ENCODE results near the gene ASAP3.
A peak's percentile ranks its signal among the peaks of the same experiment; 100 is the strongest.

The ASAP3 gene

DNA sequence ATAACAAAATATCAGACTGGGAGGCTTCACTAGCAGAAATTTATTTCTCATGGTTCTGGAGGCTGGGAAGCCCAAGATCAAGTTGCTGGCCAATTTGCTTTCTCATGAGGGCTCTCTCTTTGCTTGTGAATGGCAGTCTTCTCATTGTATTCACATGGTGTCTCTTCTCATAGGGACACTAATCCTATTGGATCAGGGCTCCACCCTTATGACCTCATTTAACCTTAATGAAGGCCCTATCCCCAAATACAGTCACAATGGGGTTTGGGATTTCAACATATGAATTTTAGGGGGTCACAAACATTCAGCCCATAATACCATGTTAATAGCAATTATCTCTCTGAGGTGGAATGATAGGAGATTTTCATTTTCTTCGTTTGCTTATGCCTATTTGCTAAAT, 84.8 kb downstream of the ASAP3 start:
- DNase-seq (ENCODE audit: extremely low read depth, low read depth) = no peak
- no peak overlapping the region for H3K4me3 ChIP-seq (replicated peaks; ENCODE audit: low read depth, low read length)
- TF ChIP-seq, protein P1, sequence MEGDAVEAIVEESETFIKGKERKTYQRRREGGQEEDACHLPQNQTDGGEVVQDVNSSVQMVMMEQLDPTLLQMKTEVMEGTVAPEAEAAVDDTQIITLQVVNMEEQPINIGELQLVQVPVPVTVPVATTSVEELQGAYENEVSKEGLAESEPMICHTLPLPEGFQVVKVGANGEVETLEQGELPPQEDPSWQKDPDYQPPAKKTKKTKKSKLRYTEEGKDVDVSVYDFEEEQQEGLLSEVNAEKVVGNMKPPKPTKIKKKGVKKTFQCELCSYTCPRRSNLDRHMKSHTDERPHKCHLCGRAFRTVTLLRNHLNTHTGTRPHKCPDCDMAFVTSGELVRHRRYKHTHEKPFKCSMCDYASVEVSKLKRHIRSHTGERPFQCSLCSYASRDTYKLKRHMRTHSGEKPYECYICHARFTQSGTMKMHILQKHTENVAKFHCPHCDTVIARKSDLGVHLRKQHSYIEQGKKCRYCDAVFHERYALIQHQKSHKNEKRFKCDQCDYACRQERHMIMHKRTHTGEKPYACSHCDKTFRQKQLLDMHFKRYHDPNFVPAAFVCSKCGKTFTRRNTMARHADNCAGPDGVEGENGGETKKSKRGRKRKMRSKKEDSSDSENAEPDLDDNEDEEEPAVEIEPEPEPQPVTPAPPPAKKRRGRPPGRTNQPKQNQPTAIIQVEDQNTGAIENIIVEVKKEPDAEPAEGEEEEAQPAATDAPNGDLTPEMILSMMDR (IDR thresholded peaks at IDR 0.05; ENCODE audit: low read depth, low read length, missing control alignments) = no peak

DNA sequence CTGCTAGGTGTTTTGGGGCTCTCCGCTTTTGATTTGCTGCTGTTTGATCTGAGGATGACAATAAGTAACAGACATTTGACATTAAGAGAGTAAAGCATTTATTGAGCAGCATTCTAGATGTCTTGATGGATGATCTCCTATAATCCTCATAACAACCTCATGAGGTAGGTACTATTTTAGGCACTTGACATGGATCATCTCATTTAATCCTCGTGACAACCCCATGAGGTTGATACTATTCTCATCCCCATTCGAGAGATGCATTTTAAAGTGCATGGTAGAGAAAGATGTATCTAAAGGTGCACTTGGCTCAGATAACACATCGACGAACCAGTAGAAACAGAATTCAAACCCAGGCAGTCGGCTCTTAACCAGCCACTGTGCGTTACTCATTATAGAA, 86.1 kb downstream of the ASAP3 start:
- TF ChIP-seq, protein P1 (IDR thresholded peaks at IDR 0.05; ENCODE audit: low read depth, low read length, missing control alignments) = no peak
- DNase-seq (ENCODE audit: extremely low read depth, low read depth) = no peak
- no peak overlapping the region for H3K4me3 ChIP-seq (replicated peaks; ENCODE audit: low read depth, low read length)

DNA sequence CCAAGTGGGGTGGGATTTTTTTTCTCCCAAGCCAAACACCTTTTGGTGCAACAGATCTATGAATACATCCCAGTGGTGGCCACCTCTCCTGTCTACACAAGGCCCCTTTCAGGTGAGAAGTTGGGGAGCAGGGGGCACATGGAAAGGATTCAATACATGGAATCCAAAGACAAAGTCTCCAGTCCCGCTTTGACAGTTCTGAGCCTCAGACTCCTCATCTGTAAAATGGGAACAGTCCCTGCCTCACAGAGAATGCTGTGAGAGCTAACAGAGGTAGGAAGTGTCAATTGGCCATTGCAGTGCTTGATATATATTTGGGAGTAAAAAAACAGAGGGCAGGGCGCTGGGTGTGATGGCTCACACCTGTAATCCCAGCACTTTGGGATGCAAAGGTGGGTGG, 87.6 kb downstream of the ASAP3 start:
- TF ChIP-seq, protein P1 (IDR thresholded peaks at IDR 0.05; ENCODE audit: low read depth, low read length, missing control alignments) = no peak
- H3K4me3 ChIP-seq (replicated peaks; ENCODE audit: low read depth, low read length) = no peak overlapping the region
- DNase-seq (ENCODE audit: extremely low read depth, low read depth) = no peak

DNA sequence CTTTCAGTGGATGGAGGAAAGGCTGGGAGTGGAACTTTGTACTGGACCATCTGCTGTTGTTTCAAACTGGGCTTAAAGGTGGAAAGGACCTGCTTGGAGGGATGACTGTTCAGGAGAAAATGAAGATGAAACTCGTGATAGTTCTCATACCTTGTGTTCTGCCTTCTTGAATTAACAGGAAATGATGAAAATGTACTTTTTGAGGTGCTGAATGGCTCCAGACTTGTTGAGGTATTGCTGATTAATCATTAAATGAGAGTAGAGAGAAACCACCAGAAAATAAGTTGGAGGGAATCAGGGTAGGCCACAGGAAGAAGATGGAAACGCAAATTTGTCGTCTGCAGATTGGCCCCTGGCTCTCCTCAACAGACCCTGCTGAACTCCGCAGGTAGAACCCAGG, 88.1 kb downstream of the ASAP3 start:
- TF ChIP-seq, protein P1 (IDR thresholded peaks at IDR 0.05; ENCODE audit: low read depth, low read length, missing control alignments) = no peak
- DNase-seq (ENCODE audit: extremely low read depth, low read depth) = no peak
- no peak overlapping the region for H3K4me3 ChIP-seq (replicated peaks; ENCODE audit: low read depth, low read length)

DNA sequence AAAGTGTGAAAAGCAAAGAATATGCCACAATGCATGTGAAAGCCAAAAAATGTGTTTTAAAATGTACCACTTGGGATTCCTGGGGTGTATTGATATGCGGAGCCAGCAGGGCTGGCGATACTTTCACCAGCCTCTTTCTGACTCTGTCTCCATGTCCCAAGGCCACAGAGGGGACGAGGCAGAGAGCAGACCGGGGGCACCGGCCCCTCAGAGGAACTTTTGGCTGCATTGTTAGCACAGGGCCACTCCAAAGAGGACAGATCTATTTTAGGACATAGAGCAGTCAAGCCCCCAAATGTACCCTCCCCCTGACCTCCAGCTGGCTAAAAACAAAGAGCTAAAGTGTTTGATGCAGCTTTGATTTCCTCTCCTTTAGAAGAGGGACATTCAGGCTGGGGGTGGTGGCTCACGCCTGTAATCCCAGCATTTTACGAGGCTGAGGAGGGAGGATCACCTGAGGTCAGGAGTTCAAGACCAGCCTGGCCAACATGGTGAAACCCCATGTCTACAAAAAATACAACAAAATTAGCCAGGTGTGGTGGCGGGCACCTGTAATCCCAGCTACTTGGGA, 88.7 kb downstream of the ASAP3 start:
- no peak for DNase-seq (ENCODE audit: extremely low read depth, low read depth)
- H3K4me3 ChIP-seq (replicated peaks; ENCODE audit: low read depth, low read length) = no peak overlapping the region
- TF ChIP-seq, protein P1 (IDR thresholded peaks at IDR 0.05; ENCODE audit: low read depth, low read length, missing control alignments) = no peak

DNA sequence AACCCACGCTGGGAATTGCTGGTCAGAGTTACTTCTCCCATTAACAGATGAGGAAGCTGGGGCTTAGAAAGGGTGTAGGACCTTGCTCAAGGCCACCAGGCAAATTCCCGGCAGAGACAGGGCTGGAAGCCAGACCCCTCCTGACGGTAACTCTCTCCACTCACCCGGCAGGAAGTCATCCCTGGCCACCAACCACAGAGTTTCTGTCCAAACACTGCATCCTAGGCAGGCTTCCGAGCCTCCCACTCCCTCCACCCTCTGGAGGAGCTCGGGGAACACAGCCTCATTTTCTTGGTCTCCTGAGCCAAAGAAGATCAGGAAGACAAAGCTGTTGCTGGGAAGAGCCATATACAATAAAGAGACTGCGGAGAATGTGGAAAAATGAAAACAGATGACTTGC, 89.3 kb downstream of the ASAP3 start:
- TF ChIP-seq, protein P1 (IDR thresholded peaks at IDR 0.05; ENCODE audit: low read depth, low read length, missing control alignments) = no peak
- no peak for DNase-seq (ENCODE audit: extremely low read depth, low read depth)
- H3K4me3 ChIP-seq (replicated peaks; ENCODE audit: low read depth, low read length) = no peak overlapping the region

DNA sequence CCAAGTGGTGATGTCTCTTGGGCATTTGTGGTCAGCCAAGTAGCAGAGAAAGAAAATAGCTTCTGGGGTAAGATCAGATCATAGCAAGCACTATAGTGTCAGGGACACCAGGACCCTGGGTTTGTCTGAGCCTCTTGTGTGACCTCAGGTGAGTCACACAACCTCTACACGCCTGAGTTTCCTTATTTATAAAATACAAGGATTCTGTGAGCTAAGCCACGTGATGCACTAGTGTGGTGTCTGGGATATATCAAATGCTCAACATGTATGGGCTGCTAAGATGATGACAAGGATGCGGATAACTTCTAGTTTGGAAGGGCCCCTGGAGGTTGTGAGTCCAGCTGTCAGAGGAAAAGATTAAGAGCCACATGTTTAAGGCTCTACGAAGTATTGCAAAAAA, 89.8 kb downstream of the ASAP3 start:
- no peak overlapping the region for H3K4me3 ChIP-seq (replicated peaks; ENCODE audit: low read depth, low read length)
- DNase-seq (ENCODE audit: extremely low read depth, low read depth) = peak; percentile 79
- TF ChIP-seq, protein P1 (IDR thresholded peaks at IDR 0.05; ENCODE audit: low read depth, low read length, missing control alignments) = no peak
